Ramos (cell line): ENCODE data around the gene CD151.

ENCODE experiments used
- in situ Hi-C: fragments of 300-500 bp; cut with MboI; formaldehyde crosslinking; loops from one replicate; pipeline ENCODE4 v1.14.3; 2022; ENCODE audit warnings: low sequenced_read_pairs; ENCODE audit not compliant: unreplicated experiment

Gene CD151

GRCh38 chr11:811446-812245 is 21.1 kb upstream of the CD151 start:
- in situ Hi-C loops, result loop anchor here (25.0 kb wide), 1 partner anchor 1576 kb away; the partner anchor contains the start of gene CD81

DNA sequence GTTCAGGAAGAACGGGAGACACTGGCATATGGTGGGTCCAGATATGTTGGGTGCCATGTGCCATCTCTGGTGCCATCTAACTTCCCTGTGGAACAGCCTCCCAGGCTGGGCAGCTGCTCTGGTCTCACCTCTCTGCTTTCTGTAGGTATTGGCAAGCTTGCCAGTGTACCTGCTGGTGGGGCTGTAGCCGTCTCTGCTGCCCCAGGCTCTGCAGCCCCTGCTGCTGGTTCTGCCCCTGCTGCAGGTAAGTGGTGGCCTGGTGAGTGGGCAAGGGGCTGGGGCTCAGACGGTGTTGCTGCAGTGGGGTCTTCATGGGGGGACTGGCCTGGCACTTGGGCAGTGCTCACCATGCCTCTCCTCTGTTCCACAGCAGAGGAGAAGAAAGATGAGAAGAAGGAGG is 20.4 kb upstream of the CD151 start:
- in situ Hi-C loops, result loop anchor here (25.0 kb wide), 1 partner anchor 1575 kb away; the partner anchor contains the start of gene CD81

DNA sequence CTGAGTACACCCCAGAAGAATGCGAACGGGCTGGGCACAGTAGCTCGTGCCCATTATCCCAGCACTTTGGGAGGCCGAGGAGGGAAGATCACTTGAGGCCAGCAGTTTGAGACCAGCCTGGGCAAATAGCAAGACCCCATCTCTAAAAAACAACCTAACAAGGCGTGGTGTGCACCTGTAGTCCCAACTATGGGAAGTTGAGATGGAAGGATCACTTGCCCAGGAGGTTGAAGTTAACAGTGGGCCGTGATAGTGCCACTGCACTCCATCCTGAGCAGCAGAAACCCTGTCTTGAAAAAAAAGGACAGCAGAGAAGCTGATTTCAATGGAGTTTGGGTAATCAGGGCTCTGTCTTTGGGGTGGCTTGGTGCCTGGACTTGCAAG is 19.7 kb upstream of the CD151 start:
- in situ Hi-C loops, result loop anchor here (25.0 kb wide), 1 partner anchor 1574 kb away; the partner anchor contains the start of gene CD81

DNA sequence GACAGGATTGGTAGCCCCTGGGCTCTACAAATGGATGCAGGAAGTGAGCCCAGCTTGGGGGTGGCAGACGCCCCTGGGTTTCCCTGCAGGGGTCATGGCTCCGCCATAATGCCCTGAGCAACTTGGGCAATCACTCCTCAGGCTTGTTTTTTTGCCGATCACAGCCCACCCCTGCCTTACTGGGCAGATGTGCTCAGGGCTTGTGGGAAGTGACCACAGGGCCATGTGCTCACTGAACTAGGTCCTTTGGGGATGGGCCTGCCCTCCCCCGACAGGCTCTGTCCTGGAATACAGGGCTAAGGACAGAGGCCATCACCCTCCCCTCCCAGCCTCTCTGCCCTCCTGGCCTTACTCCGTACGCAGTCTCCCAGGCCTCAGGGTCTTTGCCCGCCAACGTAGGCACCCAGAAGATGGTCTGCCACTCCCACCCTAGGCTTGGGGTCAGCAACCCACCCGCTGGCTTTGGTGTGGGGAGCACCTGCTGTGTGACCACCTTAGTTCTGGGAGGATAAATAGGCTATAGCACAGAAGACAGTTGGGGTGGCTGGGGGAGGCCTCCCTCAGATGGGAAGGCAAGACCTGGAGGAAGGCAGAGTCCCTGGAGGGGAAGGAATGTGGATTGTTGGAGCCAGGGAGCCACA is 19.2 kb upstream of the CD151 start:
- in situ Hi-C loops, result loop anchor here (25.0 kb wide), 1 partner anchor 1574 kb away; the partner anchor contains the start of gene CD81

DNA sequence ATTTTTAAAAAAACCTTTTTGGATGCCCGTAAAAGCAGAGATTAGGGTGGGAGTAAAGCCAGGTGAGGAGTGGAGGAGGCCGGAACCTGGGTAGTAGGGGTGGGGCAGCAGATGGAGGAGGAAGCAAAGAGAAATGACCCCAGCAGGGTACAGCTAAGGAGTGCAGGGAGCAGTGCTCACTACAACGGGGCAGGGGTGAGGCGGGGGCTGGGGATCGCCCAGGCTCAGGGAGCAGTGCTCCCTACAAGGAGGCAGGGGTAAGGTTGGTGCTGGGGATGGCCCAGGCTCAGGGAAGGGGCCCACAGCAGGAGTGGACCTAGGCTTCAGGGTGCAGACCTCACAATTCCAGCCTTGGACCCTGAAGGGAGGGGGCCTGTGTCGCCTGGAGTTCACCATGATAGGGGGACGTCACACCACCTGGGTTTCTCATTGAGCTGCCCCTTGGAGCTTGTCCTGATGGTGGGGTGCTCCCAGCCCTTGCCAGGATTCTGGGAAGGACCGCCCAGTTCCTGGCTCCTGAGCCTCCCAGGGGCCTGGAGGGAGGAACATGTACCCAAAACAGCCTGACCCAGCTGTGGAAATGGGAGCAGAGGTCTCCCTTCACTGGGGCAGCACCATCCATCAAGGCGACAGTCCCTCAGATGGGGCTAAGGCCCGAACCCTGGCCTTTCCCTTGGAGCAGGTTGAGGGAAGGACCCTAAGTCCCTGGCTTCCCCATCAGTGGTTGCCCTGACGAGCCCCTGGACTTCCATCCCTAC is 16.9 kb upstream of the CD151 start:
- in situ Hi-C loops, result loop anchor here (25.0 kb wide), 1 partner anchor 1571 kb away; the partner anchor contains the start of gene CD81

DNA sequence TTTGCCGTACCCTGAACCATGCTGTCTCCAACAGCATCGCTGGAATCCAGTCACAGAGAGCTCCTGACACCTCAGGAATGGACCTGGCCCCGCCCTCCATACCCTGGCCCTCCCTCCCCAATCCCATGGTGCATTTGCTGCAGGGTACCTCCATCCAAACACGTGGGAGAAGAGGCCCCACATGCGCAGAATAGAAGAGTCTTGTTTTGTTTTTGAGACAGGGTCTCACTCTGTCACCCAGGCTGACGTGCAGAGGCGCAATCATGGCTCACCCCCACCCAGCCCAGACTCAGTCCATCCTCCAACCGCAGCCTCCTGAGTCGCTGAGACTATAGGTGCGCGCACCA is 16.3 kb upstream of the CD151 start:
- in situ Hi-C loops, result loop anchor here (25.0 kb wide), 1 partner anchor 1571 kb away; the partner anchor contains the start of gene CD81

- in situ Hi-C loops, result loop anchor here (25.0 kb wide), 1 partner anchor 1569 kb away; the partner anchor contains the start of gene CD81
Observed at GRCh38 chr11:818396-819128, 14.2 kb upstream of the CD151 start, which contains the start of gene PNPLA2. PNPLA2 (plus strand) TSS chr11:818914; CDS start chr11:819719, 805 bp downstream.

GRCh38 chr11:819129-819931 is 13.4 kb upstream of the CD151 start:
- in situ Hi-C loops, result loop anchor here (25.0 kb wide), 1 partner anchor 1568 kb away; the partner anchor contains the start of gene CD81

DNA sequence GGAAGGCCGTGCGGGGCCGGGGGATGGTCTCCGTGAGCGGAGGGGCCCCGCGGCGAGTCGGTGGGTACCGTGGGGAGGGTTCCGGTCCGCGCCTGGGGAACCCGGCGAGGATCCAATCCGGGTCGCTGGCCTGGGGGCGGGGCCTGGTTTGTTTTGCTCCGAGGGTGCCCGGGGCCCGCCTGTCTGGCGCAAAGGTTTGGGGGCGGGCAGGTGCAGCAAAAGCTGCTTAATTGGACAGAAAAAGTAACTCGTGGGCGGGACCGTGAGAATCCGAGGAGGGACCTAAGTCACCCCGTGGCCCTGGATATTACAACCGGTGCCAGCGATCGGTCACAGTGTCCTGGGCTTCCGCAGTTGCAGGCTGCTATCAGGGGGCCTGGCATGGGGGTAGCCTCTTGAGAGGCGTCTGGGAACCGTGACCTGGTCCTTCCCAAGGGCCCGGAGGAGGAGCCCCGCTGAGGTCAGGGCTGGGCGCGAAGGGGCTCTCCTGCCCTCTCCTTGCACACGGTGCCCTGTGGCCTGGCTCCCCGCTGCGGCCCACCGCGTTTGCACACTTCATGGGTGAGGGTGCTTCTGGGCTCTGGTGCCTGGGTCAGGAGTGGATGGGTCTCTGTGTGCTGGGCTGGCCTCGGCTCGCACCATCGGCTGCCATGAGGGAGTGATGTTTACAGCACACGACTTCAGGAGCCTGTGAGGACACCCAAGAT is 12.7 kb upstream of the CD151 start:
- in situ Hi-C loops, result loop anchor here (25.0 kb wide), 1 partner anchor 1567 kb away; the partner anchor contains the start of gene CD81

DNA sequence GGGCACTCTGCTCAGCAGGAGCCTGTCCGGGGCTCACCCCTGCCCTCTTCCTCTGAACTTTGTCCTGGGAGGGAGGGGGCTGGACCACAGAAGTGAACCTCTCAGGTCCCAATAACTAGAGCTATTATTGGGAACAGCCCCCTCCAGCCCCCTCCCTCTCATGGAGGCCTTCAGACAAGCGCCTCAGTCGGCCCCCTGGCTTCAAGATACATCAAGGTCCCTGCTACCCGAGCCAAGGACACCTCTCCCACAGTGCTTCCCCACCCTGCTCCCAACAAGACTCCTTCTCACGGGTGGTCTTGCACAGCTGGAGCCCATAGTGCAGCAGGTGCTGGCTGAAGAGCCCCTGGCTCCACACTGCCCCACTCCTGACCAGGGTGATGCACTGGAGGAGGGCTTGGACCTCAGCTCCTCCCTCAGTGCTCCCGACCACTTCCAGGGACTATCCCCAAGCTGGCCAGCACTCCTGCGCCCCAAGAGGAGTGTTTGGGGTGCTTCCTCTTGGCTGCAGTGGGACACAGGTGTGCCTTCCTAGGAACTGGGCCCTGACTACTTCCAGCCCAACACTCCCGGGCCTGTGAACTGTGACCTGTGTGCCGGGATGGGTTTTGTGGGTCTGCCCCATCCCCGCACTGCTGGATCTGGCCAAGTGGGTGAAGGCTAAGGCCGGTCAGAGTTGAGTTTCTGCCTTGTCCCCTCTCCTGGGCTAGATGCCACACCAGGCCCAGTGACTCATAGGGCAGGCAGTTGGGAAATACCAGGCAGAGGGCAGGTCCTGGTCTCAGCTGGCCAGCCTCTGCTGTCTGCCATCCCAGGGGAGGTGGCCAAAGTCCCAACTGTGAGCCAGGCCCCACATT is 11.9 kb upstream of the CD151 start:
- in situ Hi-C loops, result loop anchor here (25.0 kb wide), 1 partner anchor 1566 kb away; the partner anchor contains the start of gene CD81

DNA sequence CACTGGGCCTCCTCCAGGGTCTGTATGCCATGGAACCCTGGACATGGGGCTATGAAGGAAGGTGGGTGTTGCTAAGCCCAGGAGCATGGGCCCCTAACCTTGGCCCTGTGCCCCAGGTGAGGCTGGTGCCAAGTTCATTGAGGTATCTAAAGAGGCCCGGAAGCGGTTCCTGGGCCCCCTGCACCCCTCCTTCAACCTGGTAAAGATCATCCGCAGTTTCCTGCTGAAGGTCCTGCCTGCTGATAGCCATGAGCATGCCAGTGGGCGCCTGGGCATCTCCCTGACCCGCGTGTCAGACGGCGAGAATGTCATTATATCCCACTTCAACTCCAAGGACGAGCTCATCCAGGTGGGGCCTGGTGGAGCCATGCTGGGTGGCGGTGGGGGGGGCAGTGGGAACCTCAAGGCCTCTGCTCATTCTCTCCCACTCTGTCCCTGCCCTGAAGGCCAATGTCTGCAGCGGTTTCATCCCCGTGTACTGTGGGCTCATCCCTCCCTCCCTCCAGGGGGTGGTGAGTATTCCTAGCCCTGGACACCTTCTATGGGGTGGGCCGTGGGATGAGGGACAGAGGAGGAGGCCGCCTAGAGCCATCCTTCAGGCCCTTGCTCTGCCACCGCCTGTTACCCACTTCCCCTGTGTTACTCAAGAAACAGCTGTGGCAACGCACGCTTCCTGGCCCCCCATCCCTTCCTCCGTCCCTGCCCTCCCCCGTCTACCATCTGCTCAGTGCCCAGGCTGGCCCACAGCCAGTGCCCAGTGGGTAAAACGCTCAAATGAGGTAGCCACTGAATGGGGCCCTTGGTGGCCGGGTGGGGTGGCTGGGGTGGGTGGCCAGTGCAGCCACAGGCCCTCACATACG is 11.0 kb upstream of the CD151 start:
- in situ Hi-C loops, result loop anchor here (25.0 kb wide), 1 partner anchor 1566 kb away; the partner anchor contains the start of gene CD81

GRCh38 chr11:823441-824291 is 9.1 kb upstream of the CD151 start:
- in situ Hi-C loops, result loop anchor here (25.0 kb wide), 1 partner anchor 1564 kb away; the partner anchor contains the start of gene CD81

DNA sequence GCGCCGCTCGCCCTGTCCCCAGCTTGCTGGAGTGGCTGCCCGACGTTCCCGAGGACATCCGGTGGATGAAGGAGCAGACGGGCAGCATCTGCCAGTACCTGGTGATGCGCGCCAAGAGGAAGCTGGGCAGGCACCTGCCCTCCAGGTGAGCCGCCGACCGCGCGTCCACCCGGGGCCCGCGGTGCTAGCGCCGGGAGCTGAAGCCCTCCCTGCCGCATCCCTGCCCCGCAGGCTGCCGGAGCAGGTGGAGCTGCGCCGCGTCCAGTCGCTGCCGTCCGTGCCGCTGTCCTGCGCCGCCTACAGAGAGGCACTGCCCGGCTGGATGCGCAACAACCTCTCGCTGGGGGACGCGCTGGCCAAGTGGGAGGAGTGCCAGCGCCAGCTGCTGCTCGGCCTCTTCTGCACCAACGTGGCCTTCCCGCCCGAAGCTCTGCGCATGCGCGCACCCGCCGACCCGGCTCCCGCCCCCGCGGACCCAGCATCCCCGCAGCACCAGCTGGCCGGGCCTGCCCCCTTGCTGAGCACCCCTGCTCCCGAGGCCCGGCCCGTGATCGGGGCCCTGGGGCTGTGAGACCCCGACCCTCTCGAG is 8.4 kb upstream of the CD151 start:
- in situ Hi-C loops, result loop anchor here (25.0 kb wide), 1 partner anchor 1563 kb away; the partner anchor contains the start of gene CD81

- in situ Hi-C loops, result loop anchor here (25.0 kb wide), 1 partner anchor 1562 kb away; the partner anchor contains the start of gene CD81
Observed at GRCh38 chr11:824942-825341, 7.8 kb upstream of the CD151 start.
